K562 (cell line): ENCODE data around the gene AIFM3. TPM values are rescaled to one million over a fixed set of nuclear protein-coding genes. Genes with fewer than 3 reads are reported as not detected.

Experiments used
- BCOR ChIP-seq: fragments of 450-650 bp; IDR thresholded peaks from 2 replicates; pipeline ENCODE4 v1.6.1; 2016
- CHCHD3 ChIP-seq: fragments of 250-450 bp; sonication (Bioruptor Pico); IDR thresholded peaks from 2 replicates; pipeline ENCODE4 v2.1.2; 2022; ENCODE audit warnings: mild to moderate bottlenecking
- CREB1 ChIP-seq, 2 experiments: sonication (generic) in 1 of 2; formaldehyde crosslinking in 1 of 2; IDR thresholded peaks; 2 replicates each; pipeline versions ENCODE4 v1.6.1 to v1.8.0; 2012 to 2022; ENCODE audit warnings: inconsistent platforms in 1 of 2, mild to moderate bottlenecking in 1 of 2, missing genetic modification reagents in 1 of 2, moderate library complexity in 1 of 2
- CREB3L1 ChIP-seq: fragments of 450-650 bp; IDR thresholded peaks from 2 replicates; pipeline ENCODE4 v1.6.1; 2014; ENCODE audit warnings: low read depth, mild to moderate bottlenecking, moderate library complexity, borderline replicate concordance
- CTCF ChIP-seq, 3 experiments: IDR thresholded peaks in 2 of 3; conservative IDR thresholded peaks in 1 of 3; 2 replicates each; pipeline ENCODE4 v1.5.1; 2011 to 2012; ENCODE audit warnings: low read length in 3 of 3, mild to moderate bottlenecking in 3 of 3, control low read depth in 2 of 3, improper control_type of control experiment in 1 of 3, inconsistent platforms in 1 of 3, low read depth in 1 of 3, mixed read lengths in 1 of 3, moderate library complexity in 1 of 3; ENCODE audit not compliant: insufficient read depth in 2 of 3
- ETS1 ChIP-seq: conservative IDR thresholded peaks from 2 replicates; pipeline ENCODE4 v1.6.1; 2011; ENCODE audit warnings: low read depth, mild to moderate bottlenecking, low read length; ENCODE audit not compliant: control insufficient read depth
- FOXA3 ChIP-seq, 2 experiments: fragments of 450-650 bp in 1 of 2; sonication (generic) in 1 of 2; formaldehyde crosslinking; IDR thresholded peaks in 1 of 2; conservative IDR thresholded peaks in 1 of 2; 2 replicates each; pipeline versions ENCODE4 v1.4.0 to v1.8.0; 2020 to 2022; ENCODE audit warnings: mild to moderate bottlenecking in 2 of 2, missing genetic modification reagents in 1 of 2
- FOXO4 ChIP-seq: fragments of 450-650 bp; formaldehyde crosslinking; IDR thresholded peaks from 2 replicates; pipeline ENCODE4 v1.4.0; 2020; ENCODE audit warnings: mild to moderate bottlenecking, moderate library complexity
- HDAC8 ChIP-seq: fragments of 450-650 bp; IDR thresholded peaks from 2 replicates; pipeline ENCODE4 v1.6.1; 2016; ENCODE audit warnings: mild to moderate bottlenecking, missing genetic modification characterization, moderate library complexity, missing compliant biosample characterization
- KLF1 ChIP-seq: fragments of 450-650 bp; IDR thresholded peaks from 2 replicates; pipeline ENCODE4 v1.6.1; 2016; ENCODE audit warnings: missing genetic modification characterization, missing compliant biosample characterization
- POLR2A ChIP-seq: fragments of 450-650 bp; conservative IDR thresholded peaks from 2 replicates; pipeline ENCODE4 v1.6.1; 2016
- STAG1 ChIP-seq: sonication (generic); formaldehyde crosslinking; IDR thresholded peaks from 2 replicates; pipeline ENCODE4 v1.5.0; 2020; ENCODE audit warnings: missing genetic modification reagents, borderline replicate concordance
- TAF9B ChIP-seq: fragments of 450-650 bp; IDR thresholded peaks from 2 replicates; pipeline ENCODE4 v1.6.1; 2018; ENCODE audit warnings: mild to moderate bottlenecking; ENCODE audit not compliant: partially characterized antibody
- TEAD1 ChIP-seq, 2 experiments: fragments of 450-650 bp in 1 of 2; sonication (generic) in 1 of 2; formaldehyde crosslinking; IDR thresholded peaks; 2 replicates each; pipeline versions ENCODE4 v1.4.0 to v1.8.0; 2020 to 2022; ENCODE audit warnings: mild to moderate bottlenecking in 2 of 2, missing genetic modification reagents in 1 of 2
- TEAD4 ChIP-seq, 2 experiments: sonication (generic) in 1 of 2; formaldehyde crosslinking in 1 of 2; IDR thresholded peaks; 2 replicates each; pipeline versions ENCODE4 v1.6.1 to v1.8.0; 2012 to 2022; ENCODE audit warnings: borderline replicate concordance in 1 of 2, inconsistent platforms in 1 of 2, low read length in 1 of 2, mild to moderate bottlenecking in 1 of 2, missing genetic modification reagents in 1 of 2
- USF1 ChIP-seq: sonication (generic); formaldehyde crosslinking; IDR thresholded peaks from 2 replicates; pipeline ENCODE4 v1.9.0; 2022; ENCODE audit warnings: mild to moderate bottlenecking, missing genetic modification reagents
- ZNF75A ChIP-seq: fragments of 450-650 bp; formaldehyde crosslinking; IDR thresholded peaks from 2 replicates; pipeline ENCODE4 v1.4.0; 2020; ENCODE audit warnings: mild to moderate bottlenecking
- ZNF778 ChIP-seq: fragments of 450-650 bp; formaldehyde crosslinking; IDR thresholded peaks from 2 replicates; pipeline ENCODE4 v1.4.0; 2020; ENCODE audit warnings: mild to moderate bottlenecking, moderate library complexity
- ZNF830 ChIP-seq: fragments of 250-450 bp; sonication (Bioruptor Pico); IDR thresholded peaks from 2 replicates; pipeline ENCODE4 v1.5.0; 2021; ENCODE audit warnings: mild to moderate bottlenecking
- polyA plus RNA-seq, 8 experiments: library from polyadenylated mRNA; depleted of rRNA in 4 of 8; stranded (reverse) in 5 of 8; unstranded in 3 of 8; fragments of >200 nt; fragmentation: Nextera tagmentation in 2 of 8; fragmentation: Illumina TruSeq in 1 of 8; extraction: Ambion mirVana in 2 of 8; extraction: Trizol in 1 of 8; gene quantifications; 2 replicates each; pipeline versions ENCODE4 v1.2.1 to v1.2.3, GENCODE V29; 2011 to 2014; ENCODE audit warnings: inconsistent platforms in 1 of 8, missing spikeins in 1 of 8
- total RNA-seq, 7 experiments: library from RNA; depleted of rRNA in 6 of 7; stranded (reverse); fragments of >200 nt in 6 of 7; fragmentation: Illumina TruSeq in 2 of 7; extraction: Trizol in 2 of 7; gene quantifications; 2 replicates each; pipeline versions ENCODE4 v1.2.1 to v1.2.3, GENCODE V29; 2011 to 2021; ENCODE audit warnings: low replicate concordance in 1 of 7

AIFM3 gene
- total and polyA plus RNA-seq, 9 of the 15 experiments (the other 6 are each of a cell fraction or from before 2014, with no cell fraction given) = 0.03 to 0.20 (median 0.07) TPM; not detected in 1

GRCh38 chr22:20956258-20957101 lies 10.6 kb upstream of the AIFM3 start (continued):
- TF ChIP-seq ZNF75A (CRISPR knock-in tag) (no peak), TEAD4 (IDR thresholded peaks at IDR 0.05; ENCODE audit: low read length) (no peak), TEAD4 (CRISPR knock-in tag; IDR thresholded peaks at IDR 0.05; ENCODE audit: borderline replicate concordance) (0 out of 2 replicates have a peak, but pooled peaks have one; percentile 57), FOXA3 (CRISPR knock-in tag; conservative IDR thresholded peaks at IDR 0.05 in 1 of 2, IDR thresholded peaks at IDR 0.05 in 1 of 2) (0 out of 4 replicates have a peak, but pooled peaks of 1 of the 2 experiments have one; percentile 65), TAF9B (no peak), POLR2A (peak; percentile 50; the same call in 1 of the 2 replicates), STAG1 (CRISPR knock-in tag) (0 out of 2 replicates have a peak, but pooled peaks have one; percentile 30), ZNF830 (CRISPR knock-in tag) (peak; percentile 87; the same call in 1 of the 2 replicates), CHCHD3 (CRISPR knock-in tag) (0 out of 2 replicates have a peak, but pooled peaks have one; percentile 7), USF1 (CRISPR knock-in tag) (peak; percentile 58; the same call in 1 of the 2 replicates), ZNF778 (CRISPR knock-in tag) (no peak), ETS1 (peak; percentile 54; the same call in 1 of the 2 replicates), TEAD1 (CRISPR knock-in tag; IDR thresholded peaks at IDR 0.05) (peak in 1 of 2 experiments; percentile 70; a peak in 1 of 4 replicates), FOXO4 (CRISPR knock-in tag) (no peak), KLF1 (tag) (peak; percentile 4; the same call in 1 of the 2 replicates), CTCF (IDR thresholded peaks at IDR 0.05 in 2 of 3, conservative IDR thresholded peaks at IDR 0.05 in 1 of 3; ENCODE audit: insufficient read depth in 2 of 3, low read depth in 1 of 3, low read length in 3 of 3) (peak in 2 of 3 experiments; percentile 13 to 15; a peak in 2 of 6 replicates), BCOR (peak; percentile 81), CREB3L1 (no peak), HDAC8 (tag) (0 out of 2 replicates have a peak, but pooled peaks have one; percentile 72), CREB1 (IDR thresholded peaks at IDR 0.05) (no peak), CREB1 (CRISPR knock-in tag; IDR thresholded peaks at IDR 0.05) (no peak)
